ENCODE results near the gene PSMG1. TPM values are rescaled to one million over a fixed set of nuclear protein-coding genes. Genes with fewer than 3 reads are reported as not detected.

The PSMG1 gene
- total and polyA plus RNA-seq, 10 of the 15 experiments (the other 5 are each of a cell fraction or from before 2014, with no cell fraction given): 21.3 to 248 (median 121) TPM

DNA sequence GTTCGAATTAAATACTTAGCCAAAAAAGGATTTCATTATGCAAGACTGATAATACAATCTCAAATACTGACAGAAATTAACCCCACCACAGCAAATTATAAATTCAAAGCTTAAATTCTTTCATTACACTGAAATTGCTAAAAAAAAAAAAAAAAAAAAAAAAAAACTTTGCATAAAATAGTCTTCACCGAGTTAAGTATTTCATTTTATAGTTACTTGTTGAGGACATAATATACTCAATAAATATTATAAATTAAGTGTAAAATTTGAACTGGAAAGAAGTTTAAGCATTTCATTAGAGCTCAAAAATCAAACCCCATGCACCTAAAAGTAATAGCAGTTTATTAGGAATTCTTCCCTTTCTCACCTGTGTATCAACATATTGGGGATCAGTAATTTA lies 1.9 kb upstream of the PSMG1 start:
- intact Hi-C loops (cut with micrococcal nuclease; ENCODE audit: unreplicated experiment) (loop anchor here (10.0 kb wide), 1 partner anchor 260 kb away; the partner anchor contains the start of gene LCA5L), in situ Hi-C loops (cut with MboI) (no loop called here)
- H3K36me3 ChIP-seq (ENCODE audit: control insufficient read depth in 2 of 2, insufficient read depth in 2 of 2, low read length in 1 of 2): no peaks in the 10 kb centered on the region
- H3K27ac ChIP-seq (ENCODE audit: control insufficient read depth, insufficient read depth): peak overlapping the region; percentile 4; the same call in 1 of the 2 replicates
- no peaks in the 10 kb centered on the region for H4K20me1 ChIP-seq (ENCODE audit: control insufficient read depth, insufficient read depth)
- H3K9ac ChIP-seq (ENCODE audit: control insufficient read depth, insufficient read depth, low read length): peak overlapping the region; percentile 94; the same call in 1 of the 2 replicates
- no peaks in the 10 kb centered on the region for H3K27me3 ChIP-seq (replicated peaks in 1 of 2; ENCODE audit: control insufficient read depth in 2 of 2, insufficient read depth in 2 of 2, low read length in 1 of 2)
- peak overlapping the region; percentile 95; the same call in 1 of the 2 replicates for H3K4me3 ChIP-seq
- 40% methylated on average over 2 of the region's 2 CpGs for WGBS (ENCODE audit: insufficient coverage, insufficient replicate concordance, low lambda C conversion rate, missing lambda C conversion rate)
- TF ChIP-seq FOXK2 (IDR thresholded peaks at IDR 0.05): no peak
- TF ChIP-seq PAX8 (IDR thresholded peaks at IDR 0.05): no peak
- no peak for TF ChIP-seq KAT2A (conservative IDR thresholded peaks at IDR 0.05; ENCODE audit: control insufficient read depth, low read depth, low read length)
- TF ChIP-seq HDAC6 (IDR thresholded peaks at IDR 0.05; ENCODE audit: unreplicated experiment): no peak
- TF ChIP-seq SIN3A (IDR thresholded peaks at IDR 0.05; ENCODE audit: low read depth, low read length): no peak
- TF ChIP-seq JUNB (IDR thresholded peaks at IDR 0.05): no peak
- TF ChIP-seq HDAC2 (IDR thresholded peaks at IDR 0.05): no peak
- TF ChIP-seq SUZ12 (IDR thresholded peaks at IDR 0.05; ENCODE audit: unreplicated experiment): no peak
- no peak for TF ChIP-seq CEBPZ (IDR thresholded peaks at IDR 0.05; ENCODE audit: low read depth, low read length)
- TF ChIP-seq ATF3 (IDR thresholded peaks at IDR 0.05; ENCODE audit: borderline replicate concordance, extremely low read depth, low read depth, low read length): no peak
- TF ChIP-seq KDM1A (IDR thresholded peaks at IDR 0.05; ENCODE audit: borderline replicate concordance): no peak
- TF ChIP-seq ZBTB4 (CRISPR knock-in tag; IDR thresholded peaks at IDR 0.05): no peak
- ChIA-PET RAD21 (ENCODE audit: unreplicated experiment) (interaction anchor here (2.0 to 2.2 kb wide), 2 partner anchors 56 to 202 kb away, joined by 5 to 8 read pairs; no protein-coding TSS in a partner anchor), POLR2A (interaction anchor here (0.6 kb wide), 2 partner anchors 59 to 64 kb away, joined by 3 to 5 read pairs; no protein-coding TSS in a partner anchor), SMC1A (ENCODE audit: uncharacterized antibody, unreplicated experiment) (interaction anchor here (0.7 to 1.1 kb wide), 3 partner anchors 33 to 202 kb away, joined by 3 read pairs; no protein-coding TSS in a partner anchor), CTCF (interaction anchor here (0.7 kb wide), 1 partner anchor 203 kb away, joined by 3 read pairs; no protein-coding TSS in a partner anchor)
- ATAC-seq: no peak
- BruUV-seq (replicated peaks): no TSS peak
- no peaks in the 10 kb centered on the region for H3K9me3 ChIP-seq (replicated peaks; ENCODE audit: control insufficient read depth, insufficient read depth, low read length)
- no peak for DNase-seq (ENCODE audit: low read depth, low spot score)
- FAIRE-seq: no peak
- peaks cover 38% of the 10 kb centered on the region for H3K4me1 ChIP-seq (ENCODE audit: control insufficient read depth, insufficient read depth, low read length)
- no peak overlapping the region for H2AFZ ChIP-seq (ENCODE audit: control insufficient read depth, low read depth, low read length)
- peak overlapping the region; percentile 41 for H3K4me2 ChIP-seq (ENCODE audit: control insufficient read depth, insufficient read depth)
- peaks cover 33% of the 10 kb centered on the region for H3K79me2 ChIP-seq (ENCODE audit: control insufficient read depth, insufficient read depth, low read length)

Data from GM12878 (cell line).